GM12878 (cell line): ENCODE data around the gene NUP205. TPM values are rescaled to one million over a fixed set of nuclear protein-coding genes. Genes with fewer than 3 reads are reported as not detected.

ENCODE experiments used
- ATF7 ChIP-seq: fragments of 450-650 bp; IDR thresholded peaks from 2 replicates; pipeline ENCODE4 v1.6.1; 2016; ENCODE audit warnings: low read depth, mild to moderate bottlenecking
- CBX3 ChIP-seq: fragments of 200-600 bp; sonication (generic); IDR thresholded peaks from 2 replicates; pipeline ENCODE4 v1.6.1; 2016; ENCODE audit warnings: low read depth, borderline replicate concordance
- EGR1 ChIP-seq, 2 experiments: IDR thresholded peaks; 1 replicate in 1 of 2; 2 replicates in 1 of 2; pipeline ENCODE4 v1.6.1; 2011 to 2012; ENCODE audit warnings: low read depth in 2 of 2, low read length in 2 of 2, borderline replicate concordance in 1 of 2, mild to moderate bottlenecking in 1 of 2, moderate library complexity in 1 of 2
- ETV6 ChIP-seq, 2 experiments: fragments of 450-650 bp in 1 of 2; IDR thresholded peaks in 1 of 2; conservative IDR thresholded peaks in 1 of 2; 2 replicates each; pipeline ENCODE4 v1.6.1; 2014; ENCODE audit warnings: antibody characterized with exemption in 1 of 2, borderline replicate concordance in 1 of 2, low read depth in 1 of 2, mild to moderate bottlenecking in 1 of 2, moderate library complexity in 1 of 2
- FOXK2 ChIP-seq: fragments of 450-650 bp; IDR thresholded peaks from 2 replicates; pipeline ENCODE4 v1.6.1; 2017; ENCODE audit warnings: mild to moderate bottlenecking, moderate library complexity
- NKRF ChIP-seq: fragments of 450-650 bp; conservative IDR thresholded peaks from 2 replicates; pipeline ENCODE4 v1.6.1; 2017; ENCODE audit warnings: mild to moderate bottlenecking, moderate library complexity
- POLR2AphosphoS2 ChIP-seq: IDR thresholded peaks from 2 replicates; pipeline ENCODE4 v1.6.1; 2011; ENCODE audit warnings: low read depth, mild to moderate bottlenecking, low read length, improper control_type of control experiment, moderate library complexity
- TCF12 ChIP-seq: IDR thresholded peaks from 2 replicates; pipeline ENCODE4 v1.6.1; 2011; ENCODE audit warnings: low read depth, mild to moderate bottlenecking, low read length
- ZNF217 ChIP-seq: fragments of 450-650 bp; IDR thresholded peaks from 2 replicates; pipeline ENCODE4 v1.6.1; 2017; ENCODE audit warnings: antibody characterized with exemption, mild to moderate bottlenecking
- ZNF24 ChIP-seq: fragments of 450-650 bp; IDR thresholded peaks from 2 replicates; pipeline ENCODE4 v1.6.1; 2017; ENCODE audit warnings: antibody characterized with exemption, mild to moderate bottlenecking
- polyA plus RNA-seq, 11 experiments: library from polyadenylated mRNA; depleted of rRNA in 4 of 11; unstranded in 6 of 11; stranded (reverse) in 5 of 11; fragments of >200 nt; fragmentation: Nextera tagmentation in 4 of 11; fragmentation: Illumina TruSeq in 1 of 11; extraction: Ambion mirVana in 4 of 11; extraction: Trizol in 1 of 11; gene quantifications; 1 replicate in 1 of 11; 2 replicates in 10 of 11; pipeline versions ENCODE4 v1.2.1 to v1.2.3, GENCODE V29; 2011 to 2016; ENCODE audit warnings: inconsistent platforms in 2 of 11, missing spikeins in 2 of 11, low read depth in 1 of 11
- total RNA-seq, 4 experiments: library from RNA; depleted of rRNA in 3 of 4; stranded (reverse); fragments of >200 nt in 3 of 4; fragmentation: Illumina TruSeq in 1 of 4; extraction: Trizol in 1 of 4; gene quantifications; 2 replicates each; pipeline versions ENCODE4 v1.2.1 to v1.2.3, GENCODE V29; 2013 to 2021
- TF ChIP-seq, protein P1 (sequence below): fragments of 450-650 bp; IDR thresholded peaks from 2 replicates; pipeline ENCODE4 v1.6.1; 2017; ENCODE audit warnings: borderline replicate concordance
- TF ChIP-seq, protein P2 (sequence below): fragments of 450-650 bp; IDR thresholded peaks from 2 replicates; pipeline ENCODE4 v1.6.1; 2017; ENCODE audit warnings: mild to moderate bottlenecking, moderate library complexity
- TF ChIP-seq, protein P3 (sequence below): fragments of 450-650 bp; IDR thresholded peaks from 2 replicates; pipeline ENCODE4 v1.6.1; 2016; ENCODE audit warnings: mild to moderate bottlenecking
- TF ChIP-seq, protein P4 (sequence below): fragments of 450-650 bp; IDR thresholded peaks from 2 replicates; pipeline ENCODE4 v1.6.1; 2017; ENCODE audit warnings: low read depth, mild to moderate bottlenecking, moderate library complexity

The NUP205 gene
- total and polyA plus RNA-seq, 10 of the 15 experiments (the other 5 are each of a cell fraction or from before 2014, with no cell fraction given) = 41.4 to 110 (median 85.9) TPM

DNA sequence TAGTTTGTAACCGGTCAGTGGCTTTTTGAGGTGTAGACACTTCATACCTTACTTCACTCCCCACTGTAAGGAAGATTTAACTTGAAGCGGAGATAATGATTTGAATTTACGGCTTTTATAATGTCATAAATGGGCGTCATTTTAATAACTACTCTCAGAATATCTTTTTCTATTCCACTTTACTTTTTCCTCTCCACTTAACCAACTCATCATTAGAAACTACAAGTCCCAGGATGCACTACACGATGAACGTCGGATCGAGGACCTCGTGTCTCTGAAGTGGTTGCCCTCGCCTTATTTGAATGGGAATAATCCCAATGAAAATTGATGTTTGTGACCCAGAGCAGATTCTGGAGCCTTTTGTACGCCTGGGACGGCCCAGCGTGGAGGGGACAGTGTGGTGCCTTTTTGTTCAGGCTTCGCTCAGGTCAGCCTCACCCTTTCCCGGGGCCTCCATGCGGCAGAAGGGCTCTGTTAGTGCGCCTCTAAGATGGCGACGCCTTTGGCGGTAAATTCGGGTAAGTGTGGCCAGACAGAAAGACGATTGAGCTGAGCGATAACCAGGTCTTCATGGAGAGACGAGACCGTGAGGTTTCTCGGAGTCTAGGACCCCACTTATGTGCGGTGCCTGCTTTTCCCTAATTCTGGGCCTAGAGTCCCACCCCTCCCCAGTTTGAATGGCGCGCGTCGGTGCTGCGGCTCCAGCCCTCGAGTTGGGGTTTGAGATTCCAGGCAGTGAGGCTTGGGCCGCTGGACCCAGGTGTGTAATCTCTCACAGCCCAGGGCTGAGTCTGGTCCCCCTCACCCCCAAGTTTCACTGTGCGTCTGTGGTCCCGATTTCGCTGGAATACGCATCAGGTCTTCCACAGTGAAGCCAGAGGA is at the start of gene NUP205 (continued):
- TF ChIP-seq TCF12 = 0 out of 2 replicates have a peak, but pooled peaks have one; percentile 13
- TF ChIP-seq, protein P1, sequence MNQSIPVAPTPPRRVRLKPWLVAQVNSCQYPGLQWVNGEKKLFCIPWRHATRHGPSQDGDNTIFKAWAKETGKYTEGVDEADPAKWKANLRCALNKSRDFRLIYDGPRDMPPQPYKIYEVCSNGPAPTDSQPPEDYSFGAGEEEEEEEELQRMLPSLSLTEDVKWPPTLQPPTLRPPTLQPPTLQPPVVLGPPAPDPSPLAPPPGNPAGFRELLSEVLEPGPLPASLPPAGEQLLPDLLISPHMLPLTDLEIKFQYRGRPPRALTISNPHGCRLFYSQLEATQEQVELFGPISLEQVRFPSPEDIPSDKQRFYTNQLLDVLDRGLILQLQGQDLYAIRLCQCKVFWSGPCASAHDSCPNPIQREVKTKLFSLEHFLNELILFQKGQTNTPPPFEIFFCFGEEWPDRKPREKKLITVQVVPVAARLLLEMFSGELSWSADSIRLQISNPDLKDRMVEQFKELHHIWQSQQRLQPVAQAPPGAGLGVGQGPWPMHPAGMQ = peak; percentile 97
- TF ChIP-seq, protein P2, sequence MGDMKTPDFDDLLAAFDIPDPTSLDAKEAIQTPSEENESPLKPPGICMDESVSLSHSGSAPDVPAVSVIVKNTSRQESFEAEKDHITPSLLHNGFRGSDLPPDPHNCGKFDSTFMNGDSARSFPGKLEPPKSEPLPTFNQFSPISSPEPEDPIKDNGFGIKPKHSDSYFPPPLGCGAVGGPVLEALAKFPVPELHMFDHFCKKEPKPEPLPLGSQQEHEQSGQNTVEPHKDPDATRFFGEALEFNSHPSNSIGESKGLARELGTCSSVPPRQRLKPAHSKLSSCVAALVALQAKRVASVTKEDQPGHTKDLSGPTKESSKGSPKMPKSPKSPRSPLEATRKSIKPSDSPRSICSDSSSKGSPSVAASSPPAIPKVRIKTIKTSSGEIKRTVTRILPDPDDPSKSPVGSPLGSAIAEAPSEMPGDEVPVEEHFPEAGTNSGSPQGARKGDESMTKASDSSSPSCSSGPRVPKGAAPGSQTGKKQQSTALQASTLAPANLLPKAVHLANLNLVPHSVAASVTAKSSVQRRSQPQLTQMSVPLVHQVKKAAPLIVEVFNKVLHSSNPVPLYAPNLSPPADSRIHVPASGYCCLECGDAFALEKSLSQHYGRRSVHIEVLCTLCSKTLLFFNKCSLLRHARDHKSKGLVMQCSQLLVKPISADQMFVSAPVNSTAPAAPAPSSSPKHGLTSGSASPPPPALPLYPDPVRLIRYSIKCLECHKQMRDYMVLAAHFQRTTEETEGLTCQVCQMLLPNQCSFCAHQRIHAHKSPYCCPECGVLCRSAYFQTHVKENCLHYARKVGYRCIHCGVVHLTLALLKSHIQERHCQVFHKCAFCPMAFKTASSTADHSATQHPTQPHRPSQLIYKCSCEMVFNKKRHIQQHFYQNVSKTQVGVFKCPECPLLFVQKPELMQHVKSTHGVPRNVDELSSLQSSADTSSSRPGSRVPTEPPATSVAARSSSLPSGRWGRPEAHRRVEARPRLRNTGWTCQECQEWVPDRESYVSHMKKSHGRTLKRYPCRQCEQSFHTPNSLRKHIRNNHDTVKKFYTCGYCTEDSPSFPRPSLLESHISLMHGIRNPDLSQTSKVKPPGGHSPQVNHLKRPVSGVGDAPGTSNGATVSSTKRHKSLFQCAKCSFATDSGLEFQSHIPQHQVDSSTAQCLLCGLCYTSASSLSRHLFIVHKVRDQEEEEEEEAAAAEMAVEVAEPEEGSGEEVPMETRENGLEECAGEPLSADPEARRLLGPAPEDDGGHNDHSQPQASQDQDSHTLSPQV = peak; percentile 92
- TF ChIP-seq, protein P3, sequence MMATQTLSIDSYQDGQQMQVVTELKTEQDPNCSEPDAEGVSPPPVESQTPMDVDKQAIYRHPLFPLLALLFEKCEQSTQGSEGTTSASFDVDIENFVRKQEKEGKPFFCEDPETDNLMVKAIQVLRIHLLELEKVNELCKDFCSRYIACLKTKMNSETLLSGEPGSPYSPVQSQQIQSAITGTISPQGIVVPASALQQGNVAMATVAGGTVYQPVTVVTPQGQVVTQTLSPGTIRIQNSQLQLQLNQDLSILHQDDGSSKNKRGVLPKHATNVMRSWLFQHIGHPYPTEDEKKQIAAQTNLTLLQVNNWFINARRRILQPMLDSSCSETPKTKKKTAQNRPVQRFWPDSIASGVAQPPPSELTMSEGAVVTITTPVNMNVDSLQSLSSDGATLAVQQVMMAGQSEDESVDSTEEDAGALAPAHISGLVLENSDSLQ = peak; percentile 48; the same call in 1 of the 2 replicates
- no peak for TF ChIP-seq CBX3
- TF ChIP-seq FOXK2 = no peak
- TF ChIP-seq, protein P4, sequence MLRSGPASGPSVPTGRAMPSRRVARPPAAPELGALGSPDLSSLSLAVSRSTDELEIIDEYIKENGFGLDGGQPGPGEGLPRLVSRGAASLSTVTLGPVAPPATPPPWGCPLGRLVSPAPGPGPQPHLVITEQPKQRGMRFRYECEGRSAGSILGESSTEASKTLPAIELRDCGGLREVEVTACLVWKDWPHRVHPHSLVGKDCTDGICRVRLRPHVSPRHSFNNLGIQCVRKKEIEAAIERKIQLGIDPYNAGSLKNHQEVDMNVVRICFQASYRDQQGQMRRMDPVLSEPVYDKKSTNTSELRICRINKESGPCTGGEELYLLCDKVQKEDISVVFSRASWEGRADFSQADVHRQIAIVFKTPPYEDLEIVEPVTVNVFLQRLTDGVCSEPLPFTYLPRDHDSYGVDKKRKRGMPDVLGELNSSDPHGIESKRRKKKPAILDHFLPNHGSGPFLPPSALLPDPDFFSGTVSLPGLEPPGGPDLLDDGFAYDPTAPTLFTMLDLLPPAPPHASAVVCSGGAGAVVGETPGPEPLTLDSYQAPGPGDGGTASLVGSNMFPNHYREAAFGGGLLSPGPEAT = peak; percentile 86; the same call in 1 of the 2 replicates
- no peak for TF ChIP-seq ZNF217
- 0 out of 2 replicates have a peak, but pooled peaks have one; percentile 64 for TF ChIP-seq POLR2AphosphoS2
- TF ChIP-seq ATF7 = peak; percentile 54
- TF ChIP-seq ETV6 (conservative IDR thresholded peaks at IDR 0.05 in 1 of 2, IDR thresholded peaks at IDR 0.05 in 1 of 2; ENCODE audit: borderline replicate concordance in 1 of 2, low read depth in 1 of 2) = no peak
- no peak for TF ChIP-seq ZNF24
- TF ChIP-seq EGR1 (IDR thresholded peaks at IDR 0.05; ENCODE audit: borderline replicate concordance in 1 of 2, low read depth in 2 of 2, low read length in 2 of 2) = no peak
- TF ChIP-seq NKRF = peak; percentile 97
